ENCODE data around the gene ALK.

ALK gene

DNA sequence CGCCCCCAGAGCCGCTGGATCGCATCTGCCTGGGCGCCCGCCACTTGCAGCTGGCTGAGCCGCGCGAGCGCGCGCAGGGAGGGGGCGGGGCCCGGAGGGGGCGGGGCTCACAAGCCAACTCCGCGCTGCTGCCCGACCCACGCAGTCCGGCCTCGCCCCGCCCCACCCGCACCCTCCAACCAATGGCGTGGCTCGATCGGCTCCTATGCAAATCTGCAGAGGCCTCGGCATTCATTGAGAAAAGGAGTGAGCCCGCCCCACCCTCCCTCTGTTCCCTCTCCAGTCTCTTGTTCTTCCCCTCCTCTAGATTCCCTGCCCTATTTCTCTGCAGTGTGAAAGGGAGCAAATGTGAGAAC is at the start of gene ALK:
Gene ALK, minus strand, starts transcription at position 27 of the 356 bp plus-strand sequence. CDS start 927 bp downstream, outside the sequence.
- Histone ChIP-seq H3K27ac (no peak within 1 kb of the TSS), H3K4me3 (peak within 1 kb of the TSS; percentile 69)
- no peak for DNase-seq (ENCODE audit: low spot score)
- no peak for TF ChIP-seq CTCF (IDR thresholded peaks at IDR 0.05)

DNA sequence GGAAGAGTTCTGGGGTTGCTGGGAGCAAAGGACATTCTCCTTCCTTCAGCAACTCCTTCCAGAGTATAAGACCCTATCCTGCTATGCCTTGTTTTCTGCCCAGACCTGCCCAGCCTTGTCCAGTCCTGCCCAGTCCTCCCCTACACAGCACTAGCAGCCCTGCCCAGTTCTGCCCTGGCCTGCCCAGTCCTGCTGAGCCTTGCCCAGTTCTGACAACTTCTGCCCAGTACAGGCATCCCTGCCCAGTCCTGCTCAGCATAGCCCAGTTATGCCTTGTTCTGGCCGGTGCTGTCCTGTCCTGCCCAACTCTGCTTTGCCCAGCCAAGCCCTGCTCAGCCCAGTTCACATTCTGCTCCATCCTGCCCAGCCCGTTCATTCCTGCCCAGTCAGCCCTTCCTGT is 44.9 kb upstream of the ALK start:
- no peak overlapping the region for H3K27ac ChIP-seq
- no peak for TF ChIP-seq CTCF (IDR thresholded peaks at IDR 0.05)
- no peak overlapping the region for H3K4me3 ChIP-seq
- no peak for DNase-seq (ENCODE audit: low spot score)

GRCh38 chr2:29963972-29964570 is 42.7 kb upstream of the ALK start:
- H3K4me3 ChIP-seq = no peak overlapping the region
- no peak overlapping the region for H3K27ac ChIP-seq
- TF ChIP-seq CTCF (IDR thresholded peaks at IDR 0.05) = no peak
- no peak for DNase-seq (ENCODE audit: low spot score)

GRCh38 chr2:29962922-29963321 is 41.5 kb upstream of the ALK start:
- no peak overlapping the region for H3K4me3 ChIP-seq
- DNase-seq (ENCODE audit: low spot score) = no peak
- TF ChIP-seq CTCF (IDR thresholded peaks at IDR 0.05) = no peak
- H3K27ac ChIP-seq = no peak overlapping the region

DNA sequence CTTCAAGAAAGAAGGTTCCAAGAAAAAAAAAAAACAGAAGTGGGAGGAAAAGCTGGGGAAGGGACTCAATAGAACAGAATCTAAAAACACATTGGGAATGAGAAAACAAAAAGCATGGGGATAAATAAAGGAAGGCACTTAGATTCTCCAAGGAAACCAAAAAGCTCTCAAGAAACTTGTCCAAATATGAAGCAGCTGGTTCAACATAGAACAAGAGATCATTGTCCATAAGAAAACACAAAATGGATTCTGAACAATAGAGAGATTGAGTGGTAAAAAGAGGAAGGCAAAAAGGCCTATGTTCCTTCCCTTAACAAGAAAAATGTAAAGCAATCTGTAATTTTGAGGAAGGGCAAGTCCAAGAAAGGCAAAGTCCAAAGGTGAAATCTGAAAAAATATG is 32.9 kb upstream of the ALK start:
- no peak overlapping the region for H3K27ac ChIP-seq
- TF ChIP-seq CTCF (IDR thresholded peaks at IDR 0.05) = no peak
- no peak overlapping the region for H3K4me3 ChIP-seq
- DNase-seq (ENCODE audit: low spot score) = no peak

- no peak for DNase-seq (ENCODE audit: low spot score)
- no peak overlapping the region for H3K27ac ChIP-seq
- TF ChIP-seq CTCF (IDR thresholded peaks at IDR 0.05) = no peak
- no peak overlapping the region for H3K4me3 ChIP-seq
Observed at GRCh38 chr2:29952973-29953372, 31.6 kb upstream of the ALK start.

GRCh38 chr2:29951576-29951975 is 30.2 kb upstream of the ALK start:
- no peak overlapping the region for H3K27ac ChIP-seq

More at GRCh38 chr2:29951576-29951975, 30.2 kb upstream of the ALK start:
- DNase-seq (ENCODE audit: low spot score) = no peak
- H3K4me3 ChIP-seq = no peak overlapping the region
- no peak for TF ChIP-seq CTCF (IDR thresholded peaks at IDR 0.05)
